ENCODE measurements around the gene PPFIA2. TPM values are rescaled to one million over a fixed set of nuclear protein-coding genes. Genes with fewer than 3 reads are reported as not detected.
A peak's percentile ranks its signal among the peaks of the same experiment; 100 is the strongest.

The PPFIA2 gene
- total RNA-seq, 1 donor from 2014 or later: 0.26 TPM

GRCh38 chr12:81245907-81246570, 513.1 kb downstream of the PPFIA2 start:
- no peaks in the 10 kb centered on the region for H3K27me3 ChIP-seq (ENCODE audit: control insufficient read depth, insufficient read depth, low read length)
- DNase-seq (ENCODE audit: low read depth): no peak
- TF ChIP-seq CTCF (IDR thresholded peaks at IDR 0.05; ENCODE audit: insufficient read depth, low read length, severe bottlenecking): no peak
- H3K36me3 ChIP-seq (ENCODE audit: control insufficient read depth, insufficient read depth, low read length): no peaks in the 10 kb centered on the region
- H3K4me3 ChIP-seq (ENCODE audit: low read depth, low read length): no peak overlapping the region
- no peak for FAIRE-seq

- Histone ChIP-seq H3K4me3 (ENCODE audit: low read depth, low read length) (no peak overlapping the region), H3K36me3 (ENCODE audit: control insufficient read depth, insufficient read depth, low read length) (no peaks in the 10 kb centered on the region), H3K27me3 (ENCODE audit: control insufficient read depth, insufficient read depth, low read length) (no peaks in the 10 kb centered on the region)
- TF ChIP-seq CTCF (IDR thresholded peaks at IDR 0.05; ENCODE audit: insufficient read depth, low read length, severe bottlenecking): no peak
- FAIRE-seq (no peak), DNase-seq (ENCODE audit: low read depth) (no peak)
These were observed 513.7 kb downstream of the PPFIA2 start for GRCh38 chr12:81245458-81245857.

- H3K4me3 ChIP-seq (ENCODE audit: low read depth, low read length): no peak overlapping the region
- FAIRE-seq (no peak), DNase-seq (ENCODE audit: low read depth) (no peak)
- H3K36me3 ChIP-seq (ENCODE audit: control insufficient read depth, insufficient read depth, low read length): no peaks in the 10 kb centered on the region
- TF ChIP-seq CTCF (IDR thresholded peaks at IDR 0.05; ENCODE audit: insufficient read depth, low read length, severe bottlenecking): no peak
- no peaks in the 10 kb centered on the region for H3K27me3 ChIP-seq (ENCODE audit: control insufficient read depth, insufficient read depth, low read length)
These were observed 527.4 kb downstream of the PPFIA2 start for GRCh38 chr12:81231574-81232368.

GRCh38 chr12:81229759-81230158, 529.4 kb downstream of the PPFIA2 start:
- Histone ChIP-seq H3K4me3 (ENCODE audit: low read depth, low read length) (no peak overlapping the region), H3K27me3 (ENCODE audit: control insufficient read depth, insufficient read depth, low read length) (no peaks in the 10 kb centered on the region), H3K36me3 (ENCODE audit: control insufficient read depth, insufficient read depth, low read length) (no peaks in the 10 kb centered on the region)
- TF ChIP-seq CTCF (IDR thresholded peaks at IDR 0.05; ENCODE audit: insufficient read depth, low read length, severe bottlenecking): no peak
- FAIRE-seq: no peak
- no peak for DNase-seq (ENCODE audit: low read depth)

GRCh38 chr12:81224626-81225025, 534.5 kb downstream of the PPFIA2 start:
- FAIRE-seq: no peak
- TF ChIP-seq CTCF (IDR thresholded peaks at IDR 0.05; ENCODE audit: insufficient read depth, low read length, severe bottlenecking): no peak
- no peaks in the 10 kb centered on the region for H3K36me3 ChIP-seq (ENCODE audit: control insufficient read depth, insufficient read depth, low read length)
- DNase-seq (ENCODE audit: low read depth): peak; percentile 34
- H3K4me3 ChIP-seq (ENCODE audit: low read depth, low read length): no peak overlapping the region
- H3K27me3 ChIP-seq (ENCODE audit: control insufficient read depth, insufficient read depth, low read length): no peaks in the 10 kb centered on the region
